Measurements from ENCODE around the gene TMEM92.

Gene TMEM92

GRCh38 chr17:50274142-50274896, at the start of gene TMEM92:
Gene TMEM92 (plus strand): TSS chr17:50274466. CDS start chr17:50274502, 36 bp downstream.
- DNase-seq: no peak

- DNase-seq: no peak
Measured at GRCh38 chr17:50225701-50226240, 48.5 kb upstream of the TMEM92 start.

GRCh38 chr17:50234581-50234980, 39.7 kb upstream of the TMEM92 start:
- no peak for DNase-seq

- no peak for DNase-seq
Measured at GRCh38 chr17:50237901-50238300, 36.4 kb upstream of the TMEM92 start.

GRCh38 chr17:50238601-50239280, 35.5 kb upstream of the TMEM92 start:
- no peak for DNase-seq

GRCh38 chr17:50239937-50240336, 34.3 kb upstream of the TMEM92 start:
- DNase-seq: no peak

- no peak for DNase-seq
Measured at GRCh38 chr17:50240851-50241250, 33.4 kb upstream of the TMEM92 start.

GRCh38 chr17:50241431-50241830, 32.8 kb upstream of the TMEM92 start:
- no peak for DNase-seq

GRCh38 chr17:50244771-50245170, 29.5 kb upstream of the TMEM92 start:
- DNase-seq: no peak

- DNase-seq: no peak
Measured at GRCh38 chr17:50248255-50248654, 26.0 kb upstream of the TMEM92 start.

- no peak for DNase-seq
Measured at GRCh38 chr17:50252781-50253180, 21.5 kb upstream of the TMEM92 start.

- DNase-seq: no peak
Measured at GRCh38 chr17:50255766-50256635, 18.3 kb upstream of the TMEM92 start.

- DNase-seq: no peak
Measured at GRCh38 chr17:50256826-50257618, 17.2 kb upstream of the TMEM92 start.

GRCh38 chr17:50257676-50258224, 16.5 kb upstream of the TMEM92 start:
- DNase-seq: no peak

- no peak for DNase-seq
Measured at GRCh38 chr17:50258647-50259476, 15.4 kb upstream of the TMEM92 start.

GRCh38 chr17:50259477-50260324, 14.6 kb upstream of the TMEM92 start:
- no peak for DNase-seq

- DNase-seq: no peak
Measured at GRCh38 chr17:50260501-50260911, 13.8 kb upstream of the TMEM92 start.

- no peak for DNase-seq
Measured at GRCh38 chr17:50261051-50261915, 13.0 kb upstream of the TMEM92 start.
